CD14-positive monocyte (primary cell): ENCODE data around the gene FGFRL1. TPM values are rescaled to one million over a fixed set of nuclear protein-coding genes. Genes with fewer than 3 reads are reported as not detected.

Experiments used
- DNase-seq, 3 donors: peaks; one replicate each; pipeline ENCODE4 v3.0.0-alpha.2; 2011 to 2022
- H2AFZ ChIP-seq: 2 replicates; pipeline ENCODE4 v1.6.0; 2012; ENCODE audit warnings: mild to moderate bottlenecking, low read depth, low read length, inconsistent platforms; ENCODE audit not compliant: insufficient read depth, poor library complexity, severe bottlenecking
- H3K27ac ChIP-seq, 2 donors: 1 replicate in 1 of 2; 2 replicates in 1 of 2; pipeline ENCODE4 v1.5.1; 2012 to 2013; ENCODE audit warnings: low read length in 2 of 2, control low read depth in 1 of 2, inconsistent platforms in 1 of 2, low read depth in 1 of 2, mild to moderate bottlenecking in 1 of 2
- H3K27me3 ChIP-seq, 2 donors: one replicate each; pipeline versions ENCODE4 v1.6.0 to v1.6.1; 2011 to 2013; ENCODE audit warnings: low read length in 2 of 2; ENCODE audit not compliant: control insufficient read depth in 2 of 2, insufficient read depth in 2 of 2
- H3K36me3 ChIP-seq, 2 donors: replicated peaks in 1 of 2; 1 replicate in 1 of 2; 2 replicates in 1 of 2; pipeline versions ENCODE4 v1.5.1 to v1.6.1; 2012 to 2013; ENCODE audit warnings: low read length in 2 of 2, control low read depth in 1 of 2, inconsistent platforms in 1 of 2, mild to moderate bottlenecking in 1 of 2; ENCODE audit not compliant: insufficient read depth in 2 of 2, control insufficient read depth in 1 of 2
- H3K4me1 ChIP-seq, 2 donors: 1 replicate in 1 of 2; 2 replicates in 1 of 2; pipeline versions ENCODE4 v1.5.1 to v1.6.1; 2012 to 2013; ENCODE audit warnings: low read length in 2 of 2, control low read depth in 1 of 2, inconsistent platforms in 1 of 2, mild to moderate bottlenecking in 1 of 2, moderate library complexity in 1 of 2; ENCODE audit not compliant: insufficient read depth in 2 of 2, control insufficient read depth in 1 of 2
- H3K4me2 ChIP-seq: replicated peaks from 2 replicates; pipeline ENCODE3; 2012; ENCODE audit warnings: low read length, moderate library complexity, mild to moderate bottlenecking; ENCODE audit not compliant: poor library complexity, severe bottlenecking; ENCODE audit errors: extremely low read depth
- H3K4me3 ChIP-seq, 3 experiments: fragments of 200-600 bp in 1 of 3; sonication (generic) in 1 of 3; replicated peaks in 1 of 3; 1 replicate in 2 of 3; 2 replicates in 1 of 3; pipeline ENCODE4 v1.5.1; 2011 to 2013; ENCODE audit warnings: low read length in 3 of 3, mild to moderate bottlenecking in 3 of 3, control low read depth in 2 of 3, low read depth in 2 of 3, inconsistent platforms in 1 of 3, moderate library complexity in 1 of 3
- H3K79me2 ChIP-seq: 2 replicates; pipeline ENCODE4 v1.6.0; 2012; ENCODE audit warnings: mild to moderate bottlenecking, control low read depth, inconsistent platforms, low read length, moderate library complexity; ENCODE audit not compliant: insufficient read depth
- H3K9ac ChIP-seq: 2 replicates; pipeline ENCODE4 v1.6.0; 2017; ENCODE audit warnings: low read length, mild to moderate bottlenecking; ENCODE audit not compliant: insufficient read depth, poor library complexity, severe bottlenecking
- H3K9me3 ChIP-seq, 2 donors: replicated peaks in 1 of 2; 1 replicate in 1 of 2; 2 replicates in 1 of 2; pipeline versions ENCODE4 v1.5.1 to v1.6.1; 2012 to 2013; ENCODE audit warnings: low read length in 2 of 2, control low read depth in 1 of 2; ENCODE audit not compliant: control insufficient read depth in 1 of 2, insufficient read depth in 1 of 2
- H4K20me1 ChIP-seq: 2 replicates; pipeline ENCODE4 v1.6.0; 2012; ENCODE audit warnings: mild to moderate bottlenecking, low read length, control low read depth, moderate library complexity; ENCODE audit not compliant: insufficient read depth
- H3K27ac Mint-ChIP-seq, 7 donors: one replicate each; pipeline ENCODE4 v1.8.0; 2020; ENCODE audit warnings: mild to moderate bottlenecking in 7 of 7, mixed read lengths in 7 of 7, moderate library complexity in 6 of 7, inconsistent platforms in 2 of 7
- H3K27me3 Mint-ChIP-seq, 3 donors: one replicate each; pipeline ENCODE4 v1.8.0; 2021 to 2022; ENCODE audit warnings: low read depth in 3 of 3, mild to moderate bottlenecking in 3 of 3, mixed read lengths in 3 of 3, moderate library complexity in 3 of 3, inconsistent platforms in 1 of 3
- H3K36me3 Mint-ChIP-seq, 2 donors: one replicate each; pipeline ENCODE4 v1.8.0; 2020; ENCODE audit warnings: mixed read lengths in 2 of 2, inconsistent platforms in 1 of 2, mild to moderate bottlenecking in 1 of 2
- H3K4me1 Mint-ChIP-seq: one replicate; pipeline ENCODE4 v1.8.0; 2020; ENCODE audit warnings: mild to moderate bottlenecking, mixed read lengths
- H3K4me3 Mint-ChIP-seq, 2 donors: one replicate each; pipeline ENCODE4 v1.8.0; 2020; ENCODE audit warnings: mild to moderate bottlenecking in 2 of 2, mixed read lengths in 2 of 2, moderate library complexity in 1 of 2
- H3K9me3 Mint-ChIP-seq, 7 donors: one replicate each; pipeline ENCODE4 v1.8.0; 2020 to 2022; ENCODE audit warnings: mixed read lengths in 7 of 7, mild to moderate bottlenecking in 6 of 7, moderate library complexity in 6 of 7, inconsistent platforms in 2 of 7
- CTCF ChIP-seq: fragments of 200-600 bp; IDR thresholded peaks from one replicate; pipeline ENCODE4 v1.8.0; 2022; ENCODE audit warnings: antibody characterized with exemption, mild to moderate bottlenecking
- WGBS: methylation state at CpG from one replicate; pipeline ENCODE4 v1.1.5; 2013; ENCODE audit warnings: missing lambda C conversion rate; ENCODE audit not compliant: insufficient coverage; 5-methylcytosine and 5-hydroxymethylcytosine counted together
- intact Hi-C, 2 donors: fragments of 100-400 bp; cut with micrococcal nuclease; formaldehyde crosslinking; loops; one replicate each; pipeline versions ENCODE4 v1.15.0 to v1.15.1; 2023
- polyA plus RNA-seq, 3 donors: library from polyadenylated mRNA; depleted of rRNA in 1 of 3; unstranded in 2 of 3; stranded (reverse) in 1 of 3; fragments of 300-500 nt in 2 of 3; fragments of >200 nt in 1 of 3; fragmentation: Illumina TruSeq in 2 of 3; gene quantifications; 1 replicate in 2 of 3; 2 replicates in 1 of 3; pipeline ENCODE4 v1.2.3, GENCODE V29; 2012 to 2021

The FGFRL1 gene
- polyA plus RNA-seq, 3 donors = 0.17 to 77.7 (median 0.28) TPM

DNA sequence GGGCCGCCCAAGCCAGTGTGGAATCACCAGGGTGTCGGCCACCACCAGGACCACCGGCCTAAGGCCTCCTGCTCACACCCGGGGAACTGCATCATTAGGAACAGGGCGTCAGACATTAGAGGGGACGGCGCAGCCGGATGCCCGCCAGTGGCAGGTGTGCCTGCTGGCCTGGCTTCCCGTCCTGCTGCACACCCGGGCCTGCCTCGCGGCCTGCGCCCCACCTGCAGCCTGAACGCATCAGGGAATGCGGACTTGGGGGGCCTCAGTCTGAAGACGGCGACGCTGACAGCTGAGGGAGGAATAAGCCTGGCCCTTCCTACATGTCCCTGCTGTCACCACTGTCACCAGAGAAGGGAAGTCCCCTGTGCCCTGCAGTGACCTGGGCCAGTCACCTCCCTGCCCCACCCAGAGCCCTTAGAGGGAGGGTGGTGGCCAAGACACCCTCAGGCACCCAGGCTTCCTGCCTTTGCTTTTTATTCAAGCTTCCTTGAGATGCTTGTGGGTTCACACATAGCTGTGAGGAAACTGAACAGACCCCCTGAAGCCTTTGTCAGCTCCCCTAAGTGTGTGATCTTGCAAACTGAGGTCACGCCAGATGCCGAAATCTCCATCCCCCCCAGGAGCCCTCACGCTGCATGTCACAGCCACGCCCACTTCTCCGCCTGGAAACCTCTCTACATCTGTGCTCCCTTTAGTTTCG, 41.2 kb upstream of the FGFRL1 start:
- Histone ChIP-seq H3K36me3 (peaks cover 5 to 25% of the 10 kb centered on the region in 2 donors), H3K4me2 (no peak overlapping the region), H4K20me1 (peaks cover 47% of the 10 kb centered on the region), H3K4me1 (peaks cover 25 to 38% of the 10 kb centered on the region in 2 donors), H3K27ac (no peak overlapping the region), H3K27me3 (peaks cover 0 to 24% of the 10 kb centered on the region in 2 donors), H3K79me2 (peaks cover 18% of the 10 kb centered on the region), H2AFZ (no peak overlapping the region), H3K9ac (no peak overlapping the region), H3K4me3 (no peak overlapping the region), H3K9me3 (no peaks in the 10 kb centered on the region)
- peak in 1 of 3 donors; percentile 40 for DNase-seq
- Mint-ChIP-seq H3K27me3 (peaks cover 4 to 21% (median 10%) of the 10 kb centered on the region in 3 donors), H3K9me3 (peaks cover 0 to 4% (median 2%) of the 10 kb centered on the region in 7 donors), H3K4me3 (no peak overlapping the region), H3K36me3 (peaks cover 11 to 14% of the 10 kb centered on the region in 2 donors), H3K27ac (peak overlapping the region in 1 of 7 donors; percentile 63), H3K4me1 (peaks cover 13% of the 10 kb centered on the region)
- 96% methylated on average over 25 of the region's 25 CpGs for WGBS
- intact Hi-C loops = loop anchor here in 1 of 2 donors (5.0 to 10.0 kb wide), 3 partner anchors 33 to 185 kb away; no protein-coding TSS in a partner anchor
- no peak for TF ChIP-seq CTCF

DNA sequence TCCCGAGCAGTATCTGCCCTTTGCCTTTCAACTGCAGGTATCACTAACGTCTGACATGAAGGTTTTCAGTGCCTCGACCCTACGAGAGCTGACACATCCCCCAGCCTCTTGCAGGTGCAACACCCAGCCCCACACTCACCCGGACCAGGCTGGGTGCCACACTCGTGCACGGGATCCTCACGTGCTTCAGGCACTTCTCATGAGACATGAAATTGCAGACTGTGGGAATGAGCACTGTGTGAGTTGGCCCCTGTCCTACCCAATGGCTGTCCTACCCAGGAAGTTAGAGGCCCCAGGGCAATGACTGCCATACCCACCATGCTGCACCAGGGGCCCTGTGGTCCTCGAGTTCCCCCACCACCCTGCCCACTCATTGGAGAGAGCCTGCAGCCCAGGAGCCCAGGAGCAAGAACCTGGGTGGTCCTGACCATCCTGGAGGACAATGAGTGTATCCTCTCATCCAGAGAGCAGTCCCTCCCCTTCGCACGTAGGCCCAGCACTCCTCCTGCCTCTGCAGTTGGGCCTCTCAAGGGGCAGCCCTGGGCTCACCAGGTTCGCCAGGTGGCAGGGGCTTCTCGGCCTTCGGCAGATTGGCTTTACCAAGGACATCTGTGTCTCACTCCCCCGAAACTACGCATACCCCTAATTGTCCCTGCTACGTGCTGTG, 40.4 kb upstream of the FGFRL1 start:
- Mint-ChIP-seq H3K27ac (peak overlapping the region in 1 of 7 donors; percentile 62), H3K4me3 (no peak overlapping the region), H3K4me1 (peaks cover 13% of the 10 kb centered on the region), H3K9me3 (peaks cover 0 to 5% (median 4%) of the 10 kb centered on the region in 7 donors), H3K36me3 (peaks cover 9 to 11% of the 10 kb centered on the region in 2 donors), H3K27me3 (peaks cover 4 to 21% (median 10%) of the 10 kb centered on the region in 3 donors)
- no peak for DNase-seq
- no peak for TF ChIP-seq CTCF
- H3K27ac ChIP-seq = no peak overlapping the region
- peaks cover 25 to 38% of the 10 kb centered on the region in 2 donors for H3K4me1 ChIP-seq
- H2AFZ ChIP-seq = no peak overlapping the region
- WGBS = over 99% methylated on average over 15 of the region's 17 CpGs
- no peaks in the 10 kb centered on the region for H3K9me3 ChIP-seq
- H4K20me1 ChIP-seq = peaks cover 45% of the 10 kb centered on the region
- H3K27me3 ChIP-seq = peaks cover 0 to 24% of the 10 kb centered on the region in 2 donors
- H3K36me3 ChIP-seq = peaks cover 5 to 17% of the 10 kb centered on the region in 2 donors
- H3K4me2 ChIP-seq = no peak overlapping the region
- intact Hi-C loops = loop anchor here in 1 of 2 donors (5.0 to 10.0 kb wide), 3 partner anchors 34 to 186 kb away; no protein-coding TSS in a partner anchor
- no peak overlapping the region for H3K9ac ChIP-seq
- H3K4me3 ChIP-seq = no peak overlapping the region
- H3K79me2 ChIP-seq = peaks cover 18% of the 10 kb centered on the region
